ENCODE measurements around the gene TSHR. TPM values are rescaled to one million over a fixed set of nuclear protein-coding genes. Genes with fewer than 3 reads are reported as not detected.
A peak's percentile ranks its signal among the peaks of the same experiment; 100 is the strongest.

Gene TSHR
- total and polyA plus RNA-seq, 2 of the 13 experiments (the other 11 are each of a cell fraction or from before 2014, with no cell fraction given) = not detected

DNA sequence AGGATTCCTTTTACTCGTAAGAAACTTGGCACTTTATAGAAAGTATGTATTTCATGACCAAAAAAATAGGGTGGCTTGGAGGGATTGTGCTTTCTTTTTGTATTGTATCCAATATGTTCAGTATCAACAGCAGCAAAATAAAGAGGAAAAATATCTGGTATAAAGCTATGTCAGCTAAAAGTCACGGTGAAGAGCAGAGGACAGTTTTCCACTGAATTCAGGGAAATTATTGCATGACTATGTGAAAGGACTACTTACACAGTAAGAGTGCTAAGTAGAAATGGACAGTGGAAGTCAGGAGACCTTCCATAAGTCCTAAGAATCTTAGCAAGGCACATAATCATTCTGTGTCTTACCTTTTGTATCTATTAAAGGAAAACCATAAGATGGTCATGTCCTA is 19.3 kb downstream of the TSHR start:
- Histone ChIP-seq H3K27me3 (ENCODE audit: control insufficient read depth in 1 of 2, insufficient read depth in 2 of 2, low read length in 2 of 2) (no peaks in the 10 kb centered on the region), H3K9ac (ENCODE audit: insufficient read depth, low read depth, low read length) (no peak overlapping the region), H3K36me3 (replicated peaks in 1 of 2; ENCODE audit: control insufficient read depth in 1 of 2, insufficient read depth in 2 of 2, low read length in 2 of 2) (no peaks in the 10 kb centered on the region), H3K4me2 (ENCODE audit: low read depth, low read length) (no peak overlapping the region), H3K4me1 (ENCODE audit: insufficient read depth, low read length) (no peaks in the 10 kb centered on the region), H4K20me1 (ENCODE audit: insufficient read depth, low read length) (no peaks in the 10 kb centered on the region), H3K9me3 (ENCODE audit: low read length) (no peaks in the 10 kb centered on the region), H3K27ac (ENCODE audit: extremely low read length, insufficient read depth, low read length) (no peak overlapping the region), H3K4me3 (replicated peaks in 1 of 3; ENCODE audit: insufficient read depth in 1 of 3, low read depth in 2 of 3, low read length in 3 of 3) (no peak overlapping the region), H2AFZ (ENCODE audit: low read length) (no peak overlapping the region), H3K79me2 (ENCODE audit: insufficient read depth, low read length) (no peaks in the 10 kb centered on the region)
- BruUV-seq (replicated peaks) = no TSS peak
- DNase-seq (ENCODE audit: low spot score) (no peak), FAIRE-seq (no peak), ATAC-seq (no peak)
- WGBS (ENCODE audit: low lambda C conversion rate) = 2% methylated on average over 2 of the region's 2 CpGs
- no peak for TF ChIP-seq TBL1XR1 (IDR thresholded peaks at IDR 0.05; ENCODE audit: borderline replicate concordance, low read length, partially characterized antibody)
- peak in 1 of 2 experiments; percentile 54; a peak in 2 of 4 replicates for TF ChIP-seq MAFK (conservative IDR thresholded peaks at IDR 0.05 in 1 of 2, IDR thresholded peaks at IDR 0.05 in 1 of 2; ENCODE audit: low read length in 2 of 2)
- TF ChIP-seq MAFF (IDR thresholded peaks at IDR 0.05; ENCODE audit: low read depth, low read length) = peak; percentile 38; the same call in 1 of the 2 replicates
- intact Hi-C loops (cut with micrococcal nuclease; ENCODE audit: unreplicated experiment) (no loop called here), in situ Hi-C loops (cut with HindIII; ENCODE audit: extremely low pct_ligation_motif_present, low pct_unique_long_range_greater_than_20kb) (no loop called here)
- POLR2A ChIA-PET = no interaction called here
- CTCF ChIA-PET (ENCODE audit: low intra/inter-chr PET ratio, low total read pairs) = no interaction called here

- H3K9ac ChIP-seq (ENCODE audit: insufficient read depth, low read depth, low read length) = no peak overlapping the region
- in situ Hi-C loops (cut with HindIII; ENCODE audit: extremely low pct_ligation_motif_present, low pct_unique_long_range_greater_than_20kb) = no loop called here
- BruUV-seq (replicated peaks) = no TSS peak
- DNase-seq (ENCODE audit: low spot score) (no peak), FAIRE-seq (no peak), ATAC-seq (peak; percentile 79)
- H3K79me2 ChIP-seq (ENCODE audit: insufficient read depth, low read length) = no peaks in the 10 kb centered on the region
- H3K4me2 ChIP-seq (ENCODE audit: low read depth, low read length) = no peak overlapping the region
- H3K4me3 ChIP-seq (replicated peaks in 1 of 3; ENCODE audit: insufficient read depth in 1 of 3, low read depth in 2 of 3, low read length in 3 of 3) = no peak overlapping the region
- no peaks in the 10 kb centered on the region for H4K20me1 ChIP-seq (ENCODE audit: insufficient read depth, low read length)
- no peaks in the 10 kb centered on the region for H3K9me3 ChIP-seq (ENCODE audit: low read length)
- POLR2A ChIA-PET = no interaction called here
- no peak overlapping the region for H2AFZ ChIP-seq (ENCODE audit: low read length)
- intact Hi-C loops (cut with micrococcal nuclease; ENCODE audit: unreplicated experiment) = no loop called here
- CTCF ChIA-PET (ENCODE audit: low intra/inter-chr PET ratio, low total read pairs) = no interaction called here
- 0 out of 5 replicates have a peak, but pooled peaks cover 0 to 7% of the 10 kb centered on the region in 2 experiments for H3K27me3 ChIP-seq (ENCODE audit: control insufficient read depth in 1 of 2, insufficient read depth in 2 of 2, low read length in 2 of 2)
- no peak overlapping the region for H3K27ac ChIP-seq (ENCODE audit: extremely low read length, insufficient read depth, low read length)
- H3K4me1 ChIP-seq (ENCODE audit: insufficient read depth, low read length) = no peaks in the 10 kb centered on the region
- no peaks in the 10 kb centered on the region for H3K36me3 ChIP-seq (replicated peaks in 1 of 2; ENCODE audit: control insufficient read depth in 1 of 2, insufficient read depth in 2 of 2, low read length in 2 of 2)
- no peak for TF ChIP-seq POGZ (CRISPR knock-in tag; IDR thresholded peaks at IDR 0.05)
- TF ChIP-seq ZNF562 (CRISPR knock-in tag; IDR thresholded peaks at IDR 0.05; ENCODE audit: borderline replicate concordance) = no peak
- TF ChIP-seq CBX2 (IDR thresholded peaks at IDR 0.05; ENCODE audit: low read depth, low read length) = no peak
- TF ChIP-seq CBX2 (CRISPR knock-in tag; IDR thresholded peaks at IDR 0.05; ENCODE audit: low read depth) = no peak
- TF ChIP-seq MED13 (CRISPR knock-in tag; IDR thresholded peaks at IDR 0.05) = no peak
- TF ChIP-seq ZNF33B (CRISPR knock-in tag; IDR thresholded peaks at IDR 0.05) = no peak
- TF ChIP-seq NR2F1 (CRISPR knock-in tag; IDR thresholded peaks at IDR 0.05) = no peak
- no peak for TF ChIP-seq SYNCRIP (IDR thresholded peaks at IDR 0.05; ENCODE audit: insufficient read depth, low read depth, low read length)
- TF ChIP-seq ZNF138 (CRISPR knock-in tag; IDR thresholded peaks at IDR 0.05; ENCODE audit: low read depth) = no peak
- no peak for TF ChIP-seq KAT2B (IDR thresholded peaks at IDR 0.05; ENCODE audit: borderline replicate concordance, low read depth, low read length)
- no peak for TF ChIP-seq HIC2 (CRISPR knock-in tag; IDR thresholded peaks at IDR 0.05; ENCODE audit: low read depth)
- no peak for TF ChIP-seq MBD4 (IDR thresholded peaks at IDR 0.05; ENCODE audit: borderline replicate concordance, low read length)
- TF ChIP-seq CCAR2 (optimal IDR thresholded peaks at IDR 0.05; ENCODE audit: low read depth, low read length) = no peak
- TF ChIP-seq TFDP1 (CRISPR knock-in tag; IDR thresholded peaks at IDR 0.05; ENCODE audit: borderline replicate concordance) = no peak
- no peak for TF ChIP-seq XBP1 (CRISPR knock-in tag; IDR thresholded peaks at IDR 0.05)
- no peak for TF ChIP-seq ZBTB20 (CRISPR knock-in tag; IDR thresholded peaks at IDR 0.05; ENCODE audit: borderline replicate concordance, low read depth)
Observed at GRCh38 chr14:80977221-80977620, 21.8 kb downstream of the TSHR start.

Measured in HepG2 (cell line).